Upper lobe of left lung (tissue), 6 donors: ENCODE results near the gene MAVS. TPM values are rescaled to one million over a fixed set of nuclear protein-coding genes. Genes with fewer than 3 reads are reported as not detected.
A peak's percentile ranks its signal among the peaks of the same experiment; 100 is the strongest.

Experiments used
- ATAC-seq, 2 donors: fragments of 200-7000 bp; cut with Tn5 transposase; one replicate each; pipeline ENCODE4 v1.9.1; 2022; ENCODE audit warnings: mild to moderate bottlenecking in 2 of 2, moderate library complexity in 2 of 2; ENCODE audit not compliant: low FRiP score in 2 of 2
- DNase-seq, 2 donors: peaks; one replicate each; pipeline ENCODE4 v3.0.0-alpha.2; 2019 to 2020
- H3K27ac ChIP-seq, 4 donors: fragments of 200-600 bp; sonication (generic); one replicate each; pipeline ENCODE4 v1.5.1; 2016 to 2019
- H3K27me3 ChIP-seq, 4 donors: fragments of 200-600 bp; sonication (generic); one replicate each; pipeline ENCODE4 v1.5.1; 2017 to 2019
- H3K36me3 ChIP-seq, 4 donors: fragments of 200-600 bp; sonication (generic); one replicate each; pipeline ENCODE4 v1.5.1; 2016 to 2019
- H3K4me1 ChIP-seq, 4 donors: fragments of 200-600 bp; sonication (generic); one replicate each; pipeline ENCODE4 v1.5.1; 2018 to 2019
- H3K4me3 ChIP-seq, 4 donors: fragments of 200-600 bp; sonication (generic); one replicate each; pipeline ENCODE4 v1.5.1; 2017 to 2019; ENCODE audit warnings: mild to moderate bottlenecking in 2 of 4, moderate library complexity in 1 of 4
- H3K9me3 ChIP-seq, 4 donors: fragments of 200-600 bp; sonication (generic); one replicate each; pipeline ENCODE4 v1.5.1; 2018 to 2019
- CTCF ChIP-seq, 6 experiments: fragments of 450-650 bp in 4 of 6; fragments of 200-600 bp in 2 of 6; sonication (generic) in 2 of 6; IDR thresholded peaks; one replicate each; pipeline ENCODE4 v1.5.1; 2016 to 2019; ENCODE audit warnings: antibody characterized with exemption in 6 of 6
- EP300 ChIP-seq, 4 donors: sonication (generic); formaldehyde crosslinking; IDR thresholded peaks; one replicate each; pipeline ENCODE4 v1.5.1; 2017; ENCODE audit warnings: antibody characterized with exemption in 4 of 4, control low read depth in 2 of 4
- POLR2A ChIP-seq, 4 donors: fragments of 450-650 bp; IDR thresholded peaks; one replicate each; pipeline ENCODE4 v1.5.1; 2016 to 2017; ENCODE audit warnings: antibody characterized with exemption in 4 of 4, mild to moderate bottlenecking in 2 of 4
- POLR2AphosphoS5 ChIP-seq, 2 donors: sonication (generic); formaldehyde crosslinking; IDR thresholded peaks; one replicate each; pipeline ENCODE4 v1.5.1; 2017; ENCODE audit warnings: antibody characterized with exemption in 2 of 2
- WGBS, 2 donors: methylation state at CpG; one replicate each; pipeline ENCODE4 v1.1.5; 2017 to 2018; 5-methylcytosine and 5-hydroxymethylcytosine counted together
- total RNA-seq, 6 donors: library from RNA; depleted of rRNA in 4 of 6; stranded (reverse); fragments of >200 nt in 4 of 6; gene quantifications; one replicate each; pipeline versions ENCODE4 v1.1.0 to v1.2.1, GENCODE V29; 2016 to 2021
- donor health status: DM: no; HTN: no; CAD: no; lungs with moderate emphysema.
- donor health status: DM: no; HTN: yes; CAD: no; lungs with severe emphysema.

MAVS gene
- 10 to 100 TPM; 31.0 to 54.5 (median 39.9) TPM for total RNA-seq

DNA sequence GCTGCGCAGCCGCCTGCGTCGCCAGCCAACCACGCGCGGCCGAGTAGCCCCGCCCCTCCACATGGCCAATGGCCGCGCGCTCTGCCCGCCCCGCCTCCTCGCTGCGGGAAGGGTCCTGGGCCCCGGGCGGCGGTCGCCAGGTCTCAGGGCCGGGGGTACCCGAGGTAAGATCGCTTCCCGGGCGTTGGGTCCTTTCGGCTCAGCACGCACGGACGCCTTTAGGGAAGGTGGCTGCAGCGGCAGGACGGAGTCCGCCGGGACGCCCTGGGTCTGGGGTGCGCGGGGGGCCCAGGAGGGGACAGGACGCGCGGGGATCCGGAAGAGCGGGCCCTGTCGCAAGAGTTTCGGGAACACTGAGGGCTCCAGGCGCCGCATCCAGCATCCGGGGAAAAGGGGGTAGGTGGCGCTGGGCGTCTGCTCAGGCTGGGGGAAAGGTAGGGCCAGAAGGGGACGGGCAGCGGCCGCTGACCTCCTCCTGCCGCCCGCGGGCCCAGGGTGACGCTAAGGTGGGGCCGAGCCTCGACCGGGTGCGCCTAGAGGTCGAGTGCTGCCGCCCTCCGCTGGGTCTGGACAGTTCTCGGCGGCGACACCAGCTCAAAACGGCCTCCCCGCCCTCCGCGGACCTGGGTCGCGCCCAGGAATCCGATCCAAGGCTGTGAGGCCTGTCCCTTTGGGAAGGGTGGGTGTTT lies at the start of gene MAVS:
Gene MAVS, plus strand, starts transcription at position 95 of the 689 bp plus-strand sequence. CDS start 7,791 bp downstream, outside the sequence.
- peak within 1 kb of the TSS; percentile 93 to 97 (median 95) for H3K27ac ChIP-seq
- 0 to 1% methylated on average over 23 to 25 of the region's 72 CpGs for WGBS, 2 donors
- H3K36me3 ChIP-seq = no peaks in the 10 kb centered on the region
- ATAC-seq = peak; percentile 97 to 99
- no peaks in the 10 kb centered on the region for H3K9me3 ChIP-seq
- TF ChIP-seq EP300 (IDR thresholded peaks at IDR 0.05) = no peak
- peak in 1 of 6 experiments; percentile 24 for TF ChIP-seq CTCF (IDR thresholded peaks at IDR 0.05)
- TF ChIP-seq POLR2AphosphoS5 (IDR thresholded peaks at IDR 0.05) = peak; percentile 79 to 91
- TF ChIP-seq POLR2A (IDR thresholded peaks at IDR 0.05) = peak in 3 of 4 donors; percentile 73 to 92 (median 85)
- no peaks in the 10 kb centered on the region for H3K27me3 ChIP-seq
- H3K4me3 ChIP-seq = peak within 1 kb of the TSS; percentile 72 to 98 (median 89)
- peak; percentile 91 to 98 for DNase-seq
- H3K4me1 ChIP-seq = peaks cover 16 to 30% (median 21%) of the 10 kb centered on the region in 4 donors

DNA sequence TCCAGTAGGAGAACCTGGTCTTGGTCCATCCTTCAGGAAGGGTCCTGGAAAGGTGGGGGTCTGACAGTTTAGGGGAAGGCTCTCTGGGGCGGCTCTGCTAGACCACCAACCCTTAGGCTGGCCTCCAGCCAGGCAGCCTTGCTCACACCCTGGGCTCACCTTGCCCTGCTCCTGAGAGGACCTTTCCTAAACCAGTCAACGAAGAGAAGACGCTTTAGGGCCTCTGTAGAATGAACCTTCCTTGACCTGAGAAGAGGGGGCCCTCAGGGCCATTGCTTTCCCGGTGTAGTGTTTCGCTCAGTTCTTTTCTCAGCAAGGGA lies 49.4 kb upstream of the MAVS start:
- ATAC-seq (no peak), DNase-seq (peak in 1 of 2 donors; percentile 14)
- peaks cover 56 to 72% (median 63%) of the 10 kb centered on the region in 4 donors for H3K4me1 ChIP-seq
- peak overlapping the region; percentile 94 to 98 (median 96) for H3K27ac ChIP-seq
- H3K9me3 ChIP-seq = no peaks in the 10 kb centered on the region
- WGBS, 2 donors = 52 to 56% methylated on average over 4 to 5 of the region's 5 CpGs
- H3K36me3 ChIP-seq = peaks cover 0 to 36% (median 29%) of the 10 kb centered on the region in 4 donors
- TF ChIP-seq EP300 (IDR thresholded peaks at IDR 0.05) (no peak), POLR2A (IDR thresholded peaks at IDR 0.05) (no peak), POLR2AphosphoS5 (IDR thresholded peaks at IDR 0.05) (no peak), CTCF (IDR thresholded peaks at IDR 0.05) (no peak)
- peak overlapping the region; percentile 27 to 96 (median 84) for H3K4me3 ChIP-seq
- no peaks in the 10 kb centered on the region for H3K27me3 ChIP-seq

DNA sequence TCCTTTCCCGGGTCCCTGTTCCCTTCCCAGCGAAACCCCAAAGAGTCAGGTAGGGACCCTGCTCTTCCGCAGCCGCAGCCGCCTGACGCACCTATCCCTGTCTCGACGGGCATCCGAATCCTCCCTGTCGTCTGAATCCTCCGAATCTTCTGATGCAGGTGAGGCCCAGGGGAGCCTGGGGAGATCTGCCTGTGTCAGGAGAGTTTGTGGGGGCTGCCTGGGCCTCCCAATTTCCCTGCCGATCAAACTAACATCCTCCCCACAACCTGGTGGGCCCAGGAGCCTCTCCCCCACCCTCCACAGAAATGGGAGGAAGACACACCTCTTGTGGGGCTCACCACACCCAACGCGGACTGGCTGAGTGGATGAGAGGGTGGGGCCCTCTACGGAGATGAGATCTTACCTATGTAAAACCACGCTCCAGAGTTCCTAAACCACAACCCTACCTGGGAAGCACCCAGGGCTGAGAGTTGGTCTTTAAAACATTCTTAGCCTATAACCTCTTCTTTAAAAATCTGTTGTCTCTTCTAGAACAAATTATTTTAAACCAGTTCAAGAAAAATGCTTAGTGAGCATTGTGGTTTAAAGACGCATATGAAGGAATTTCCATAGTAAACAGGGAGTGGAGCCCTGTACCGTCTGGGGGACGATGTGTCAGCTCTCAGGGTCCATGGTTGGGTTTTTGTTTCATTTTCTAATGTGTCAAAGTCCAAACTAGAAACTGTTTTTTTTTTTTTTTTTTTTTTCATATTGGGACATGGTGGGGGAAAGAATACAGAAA lies 48.9 kb upstream of the MAVS start:
- DNase-seq (peak in 1 of 2 donors; percentile 38), ATAC-seq (no peak)
- no peaks in the 10 kb centered on the region for H3K9me3 ChIP-seq
- H3K27ac ChIP-seq = peak overlapping the region; percentile 94 to 98 (median 96)
- WGBS, 2 donors = 50 to 58% methylated on average over 19 of the region's 19 CpGs
- H3K4me3 ChIP-seq = peak overlapping the region; percentile 27 to 96 (median 84)
- no peaks in the 10 kb centered on the region for H3K27me3 ChIP-seq
- H3K36me3 ChIP-seq = peaks cover 0 to 42% (median 35%) of the 10 kb centered on the region in 4 donors
- TF ChIP-seq EP300 (IDR thresholded peaks at IDR 0.05) (no peak), CTCF (IDR thresholded peaks at IDR 0.05) (no peak), POLR2A (IDR thresholded peaks at IDR 0.05) (peak in 1 of 4 donors; percentile 26)
- H3K4me1 ChIP-seq = peaks cover 62 to 77% (median 69%) of the 10 kb centered on the region in 4 donors

DNA sequence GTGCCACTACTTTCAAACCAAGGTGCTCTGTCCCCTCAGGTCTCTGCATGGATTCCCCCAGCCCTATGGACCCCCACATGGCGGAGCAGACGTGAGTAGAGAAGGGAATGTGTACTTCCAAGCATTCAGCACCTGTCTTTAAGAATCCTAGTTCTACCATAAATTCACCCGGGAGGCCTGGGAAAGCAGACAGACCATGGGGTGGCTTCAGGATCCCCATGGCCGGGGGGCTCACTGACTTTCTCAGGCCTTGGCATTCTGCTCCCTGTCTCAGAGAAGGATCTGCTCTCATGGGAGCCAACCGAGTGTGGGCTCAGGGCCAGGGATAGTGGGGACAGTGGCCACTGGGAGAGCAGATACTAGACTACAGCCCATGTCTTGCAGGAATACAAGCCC lies 48.3 kb upstream of the MAVS start:
- ATAC-seq (no peak), DNase-seq (no peak)
- Histone ChIP-seq H3K4me1 (peaks cover 67 to 83% (median 74%) of the 10 kb centered on the region in 4 donors), H3K4me3 (peak overlapping the region in 2 of 4 donors; percentile 88 to 96), H3K36me3 (peaks cover 4 to 47% (median 41%) of the 10 kb centered on the region in 4 donors), H3K27me3 (no peaks in the 10 kb centered on the region), H3K9me3 (no peaks in the 10 kb centered on the region), H3K27ac (peak overlapping the region; percentile 94 to 98 (median 96))
- TF ChIP-seq EP300 (IDR thresholded peaks at IDR 0.05) (no peak), POLR2A (IDR thresholded peaks at IDR 0.05) (no peak), POLR2AphosphoS5 (IDR thresholded peaks at IDR 0.05) (no peak), CTCF (IDR thresholded peaks at IDR 0.05) (no peak)
- 57 to 71% methylated on average over 4 to 5 of the region's 5 CpGs for WGBS, 2 donors
